Mesodermal cell (in vitro differentiated cells): Measurements from ENCODE around the gene NNMT.

Experiments
- H3K27ac ChIP-seq: 2 replicates; pipeline ENCODE4 v1.7.0; 2013; ENCODE audit warnings: mild to moderate bottlenecking, low read depth, low read length, moderate library complexity; ENCODE audit not compliant: severe bottlenecking
- H3K36me3 ChIP-seq: 2 replicates; pipeline ENCODE4 v1.7.1; 2013; ENCODE audit warnings: mild to moderate bottlenecking, low read length, moderate library complexity; ENCODE audit not compliant: control insufficient read depth, insufficient read depth
- H3K4me1 ChIP-seq: one replicate; pipeline ENCODE4 v1.7.1; 2013; ENCODE audit warnings: mild to moderate bottlenecking, low read length; ENCODE audit not compliant: insufficient read depth, control insufficient read depth, poor library complexity, severe bottlenecking
- H3K4me3 ChIP-seq: 2 replicates; pipeline ENCODE4 v1.7.0; 2013; ENCODE audit warnings: low read length, control low read depth, mild to moderate bottlenecking; ENCODE audit not compliant: insufficient read depth, poor library complexity, severe bottlenecking; ENCODE audit errors: extremely low read depth
- H3K9me3 ChIP-seq: 2 replicates; pipeline ENCODE4 v1.7.1; 2013; ENCODE audit warnings: mild to moderate bottlenecking, low read length, moderate library complexity; ENCODE audit not compliant: control insufficient read depth
- WGBS, 2 experiments: methylation state at CpG; one replicate each; pipeline ENCODE4 v1.1.5; 2013; ENCODE audit warnings: missing lambda C conversion rate in 2 of 2; ENCODE audit not compliant: insufficient coverage in 2 of 2; 5-methylcytosine and 5-hydroxymethylcytosine counted together

NNMT gene

DNA sequence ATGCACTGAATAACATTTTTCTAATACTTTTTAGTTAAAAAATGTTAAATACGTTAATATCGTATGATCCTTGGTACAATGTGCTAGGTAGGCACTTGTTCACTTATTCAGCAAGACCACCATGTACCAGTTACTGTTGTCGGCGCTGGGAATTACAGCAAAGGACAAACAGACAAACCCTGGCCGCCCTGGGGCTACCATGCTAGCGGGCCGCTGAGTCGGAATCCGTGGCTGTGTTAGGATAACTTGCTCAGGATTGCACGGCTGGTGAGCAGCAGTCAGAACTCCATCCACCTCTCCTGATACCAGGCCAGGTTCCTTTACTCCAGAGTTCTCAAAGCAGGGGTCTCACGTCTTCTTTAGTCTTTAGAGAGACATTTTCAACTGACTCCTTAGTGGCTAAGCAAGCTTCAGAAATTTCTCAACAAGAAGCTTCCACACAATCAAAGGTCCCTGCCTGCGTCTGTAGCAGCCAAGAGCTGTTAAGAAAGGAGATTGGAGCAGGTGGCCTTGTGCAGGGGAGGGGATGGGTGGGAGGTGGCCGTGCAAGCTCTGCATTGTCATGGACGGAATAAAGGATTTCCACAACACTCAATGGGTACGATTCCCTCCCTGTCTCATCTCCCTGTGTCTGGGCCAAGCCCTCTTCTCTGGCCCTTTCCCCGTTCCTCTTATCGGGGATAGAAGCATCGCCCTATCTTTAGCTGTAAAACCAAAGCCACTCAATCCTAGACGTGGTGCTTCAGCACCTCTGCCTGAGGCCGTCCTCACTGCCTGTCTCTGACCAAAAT, 39.8 kb upstream of the NNMT start:
- no peak overlapping the region for H3K27ac ChIP-seq
- no peaks in the 10 kb centered on the region for H3K9me3 ChIP-seq
- H3K4me1 ChIP-seq: peaks cover 11% of the 10 kb centered on the region
- WGBS, 2 experiments: 84 to 86% methylated on average over 16 to 18 of the region's 20 CpGs
- H3K4me3 ChIP-seq: no peak overlapping the region
- H3K36me3 ChIP-seq: no peaks in the 10 kb centered on the region

DNA sequence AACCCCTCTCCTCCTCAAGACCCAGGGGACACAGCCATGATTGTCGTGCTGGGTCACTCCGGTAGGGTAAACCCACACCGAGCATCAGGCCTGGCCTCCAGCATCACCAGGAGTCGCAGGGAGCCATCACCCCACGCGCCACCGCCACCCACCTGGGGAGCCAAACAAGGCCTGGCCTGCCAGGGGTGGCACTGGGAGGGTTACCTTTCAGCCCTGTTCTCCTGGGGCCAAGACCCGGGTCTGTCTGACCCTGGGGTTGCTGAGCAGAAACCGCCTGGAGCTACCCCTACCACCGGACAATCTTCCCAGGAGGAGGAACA, 39.3 kb upstream of the NNMT start:
- 91 to 93% methylated on average over 10 of the region's 10 CpGs for WGBS, 2 experiments
- peaks cover 11% of the 10 kb centered on the region for H3K4me1 ChIP-seq
- H3K4me3 ChIP-seq: no peak overlapping the region
- no peaks in the 10 kb centered on the region for H3K36me3 ChIP-seq
- no peaks in the 10 kb centered on the region for H3K9me3 ChIP-seq
- H3K27ac ChIP-seq: no peak overlapping the region

DNA sequence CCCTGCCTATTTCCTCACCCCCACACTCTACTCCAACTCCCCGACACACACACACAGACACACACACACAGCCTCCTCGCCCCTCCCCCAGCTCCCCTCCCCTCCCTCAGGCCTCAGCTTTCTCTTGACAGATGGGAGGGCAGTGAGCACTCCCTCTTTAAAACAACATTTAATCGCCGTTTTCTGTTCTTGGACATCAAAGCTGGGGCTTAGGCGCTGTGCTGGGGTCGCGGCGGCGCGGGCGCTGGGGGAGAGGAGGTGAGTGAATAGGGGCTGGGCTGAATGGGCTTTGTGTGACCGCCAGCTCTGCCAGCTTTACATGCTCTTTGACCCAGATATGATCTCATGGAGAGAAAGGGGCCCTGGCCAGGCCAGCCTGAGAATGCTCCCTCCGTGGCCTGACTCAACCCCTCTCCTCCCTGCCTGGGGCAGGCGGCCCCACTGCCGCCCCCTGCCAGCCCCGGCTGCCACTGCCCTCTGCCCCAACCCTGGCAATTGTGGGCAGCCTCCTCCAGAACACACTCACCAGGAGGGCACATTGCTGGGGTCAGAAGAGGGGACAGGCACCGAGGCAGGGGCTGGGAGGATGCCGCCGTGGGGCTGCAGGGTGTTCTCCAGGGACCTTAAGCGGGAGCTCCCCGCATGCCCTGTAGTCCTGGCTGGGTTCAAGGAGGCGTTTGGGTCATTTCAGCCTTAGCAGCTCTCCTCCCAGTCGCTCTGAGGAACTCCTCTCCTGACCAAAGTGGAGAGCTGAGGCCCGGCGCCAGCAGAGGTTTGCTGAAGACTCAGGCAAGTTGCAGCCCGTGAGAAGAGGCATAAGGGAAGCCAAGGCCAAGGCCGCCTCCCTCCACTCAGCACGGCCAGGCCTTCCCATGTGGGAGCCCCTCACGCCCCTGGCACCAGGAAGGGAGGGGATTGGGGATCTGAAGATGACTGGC, 38.3 kb upstream of the NNMT start:
- peak overlapping the region; percentile 54 for H3K27ac ChIP-seq
- no peaks in the 10 kb centered on the region for H3K36me3 ChIP-seq
- H3K4me1 ChIP-seq: peaks cover 11% of the 10 kb centered on the region
- WGBS, 2 experiments: 55 to 67% methylated on average over 20 to 26 of the region's 29 CpGs
- no peak overlapping the region for H3K4me3 ChIP-seq
- H3K9me3 ChIP-seq: no peaks in the 10 kb centered on the region

DNA sequence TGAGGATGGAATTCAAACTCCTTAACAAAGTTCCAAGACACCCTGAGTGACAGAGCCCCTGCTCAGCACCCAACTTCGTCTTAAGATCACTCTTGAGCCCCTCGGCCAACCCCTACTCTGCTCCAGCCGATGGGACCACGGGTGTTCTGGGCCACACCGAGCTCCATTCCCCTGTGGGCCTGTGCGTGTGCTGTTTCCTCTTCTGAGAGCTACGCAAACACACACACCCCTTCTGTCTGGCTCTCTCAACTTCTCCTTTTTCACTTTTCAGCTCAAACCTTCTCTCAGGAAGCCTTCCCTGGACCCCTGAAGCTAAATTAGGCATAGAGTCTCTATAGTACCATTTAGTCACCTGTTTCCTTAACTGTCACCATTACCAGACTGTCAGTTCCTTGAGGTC, 37.5 kb upstream of the NNMT start:
- no peak overlapping the region for H3K27ac ChIP-seq
- no peak overlapping the region for H3K4me3 ChIP-seq
- peaks cover 11% of the 10 kb centered on the region for H3K4me1 ChIP-seq
- WGBS, 2 experiments: 86 to 92% methylated on average over 7 of the region's 7 CpGs
- H3K9me3 ChIP-seq: no peaks in the 10 kb centered on the region
- no peaks in the 10 kb centered on the region for H3K36me3 ChIP-seq

DNA sequence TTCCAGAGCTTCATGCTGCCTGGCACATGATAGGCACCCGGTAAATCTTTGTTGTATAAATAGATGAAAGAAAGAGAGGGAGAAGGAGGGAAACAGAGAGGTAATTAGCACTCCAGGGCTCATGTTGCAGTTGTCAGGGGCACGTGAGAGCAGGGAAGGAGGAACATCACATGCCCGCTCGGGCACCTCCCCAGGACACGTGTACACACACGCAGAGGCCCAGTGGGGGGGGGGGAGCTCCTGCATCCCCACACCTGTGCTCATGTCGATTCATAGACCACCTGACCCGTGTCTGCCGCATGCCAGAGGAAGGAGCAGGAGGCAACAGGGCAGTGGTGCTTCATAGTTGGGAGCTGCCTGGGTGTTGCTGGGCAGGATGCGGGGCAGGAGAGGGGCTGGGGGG, 37.1 kb upstream of the NNMT start:
- H3K9me3 ChIP-seq: no peaks in the 10 kb centered on the region
- H3K36me3 ChIP-seq: no peaks in the 10 kb centered on the region
- H3K27ac ChIP-seq: no peak overlapping the region
- 82 to 87% methylated on average over 7 to 9 of the region's 10 CpGs for WGBS, 2 experiments
- H3K4me3 ChIP-seq: no peak overlapping the region
- H3K4me1 ChIP-seq: peaks cover 11% of the 10 kb centered on the region

DNA sequence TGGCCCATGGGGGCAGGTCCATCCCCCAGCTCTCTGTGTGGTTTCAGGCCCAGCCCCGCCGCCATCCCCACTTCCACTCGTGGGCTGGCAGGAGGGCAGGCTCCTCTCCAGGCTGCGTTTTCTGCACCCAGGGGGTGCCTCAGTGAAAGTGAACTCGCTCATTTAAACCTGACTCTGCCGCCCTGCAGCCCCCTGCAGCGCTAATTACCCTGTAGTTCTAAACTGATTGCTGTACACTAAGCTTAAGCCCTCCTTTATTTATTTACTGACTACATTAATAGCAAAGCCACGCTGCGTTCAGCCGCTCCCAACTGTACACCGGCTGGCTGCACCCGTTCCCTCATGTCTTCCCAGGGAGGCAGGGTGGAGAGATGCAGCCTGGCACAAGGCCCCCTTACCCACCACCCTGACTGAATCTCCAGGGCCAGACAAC, 36.6 kb upstream of the NNMT start:
- H3K9me3 ChIP-seq: no peaks in the 10 kb centered on the region
- no peak overlapping the region for H3K4me3 ChIP-seq
- no peaks in the 10 kb centered on the region for H3K36me3 ChIP-seq
- peaks cover 11% of the 10 kb centered on the region for H3K4me1 ChIP-seq
- WGBS, 2 experiments: 86 to 87% methylated on average over 12 of the region's 12 CpGs
- H3K27ac ChIP-seq: no peak overlapping the region

DNA sequence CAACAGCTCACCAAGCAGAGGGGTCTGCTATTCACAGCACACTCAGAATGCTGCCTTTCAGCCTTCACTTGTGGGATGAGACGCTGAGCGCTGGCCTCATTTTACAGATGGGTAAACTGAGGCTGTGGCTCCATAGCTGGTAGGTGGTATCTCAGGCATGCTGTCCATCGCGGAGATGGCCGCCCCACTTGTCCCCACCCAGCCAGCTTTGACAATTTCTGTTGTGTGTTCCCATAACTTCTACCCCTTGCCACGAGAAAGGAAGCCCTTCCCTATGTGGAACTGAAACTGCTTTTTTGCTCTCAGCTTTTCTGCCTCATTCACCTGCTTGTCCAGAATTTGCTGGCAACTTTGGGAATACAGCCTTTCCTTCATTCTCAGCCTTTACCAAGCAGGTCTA, 36.1 kb upstream of the NNMT start:
- no peak overlapping the region for H3K4me3 ChIP-seq
- WGBS, 2 experiments: 90 to 93% methylated on average over 3 to 6 of the region's 6 CpGs
- H3K36me3 ChIP-seq: no peaks in the 10 kb centered on the region
- H3K27ac ChIP-seq: no peak overlapping the region
- H3K4me1 ChIP-seq: peaks cover 11% of the 10 kb centered on the region
- no peaks in the 10 kb centered on the region for H3K9me3 ChIP-seq

DNA sequence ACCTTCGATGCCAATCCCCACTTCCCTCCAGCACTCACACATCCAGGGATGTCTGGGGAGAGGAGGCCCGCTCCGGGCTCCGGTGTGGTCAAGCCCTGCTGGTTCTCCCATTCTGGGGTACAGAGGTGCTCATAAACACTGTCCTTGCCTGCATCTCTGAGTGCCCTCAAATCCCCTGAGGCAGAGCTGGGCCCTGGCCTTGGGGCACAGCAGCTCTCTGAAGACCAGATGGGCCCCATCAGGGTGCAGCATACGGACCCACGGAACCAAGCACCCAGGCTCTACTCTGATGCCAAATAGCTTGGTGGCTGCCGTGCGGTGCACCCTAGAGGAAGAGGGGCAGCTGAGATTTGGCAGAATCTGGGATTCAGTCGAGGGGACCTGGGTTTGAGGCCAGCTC, 35.7 kb upstream of the NNMT start:
- Histone ChIP-seq H3K4me1 (peaks cover 11% of the 10 kb centered on the region), H3K27ac (no peak overlapping the region), H3K36me3 (no peaks in the 10 kb centered on the region), H3K4me3 (no peak overlapping the region), H3K9me3 (no peaks in the 10 kb centered on the region)
- WGBS, 2 experiments: 70 to 86% methylated on average over 4 to 8 of the region's 9 CpGs

DNA sequence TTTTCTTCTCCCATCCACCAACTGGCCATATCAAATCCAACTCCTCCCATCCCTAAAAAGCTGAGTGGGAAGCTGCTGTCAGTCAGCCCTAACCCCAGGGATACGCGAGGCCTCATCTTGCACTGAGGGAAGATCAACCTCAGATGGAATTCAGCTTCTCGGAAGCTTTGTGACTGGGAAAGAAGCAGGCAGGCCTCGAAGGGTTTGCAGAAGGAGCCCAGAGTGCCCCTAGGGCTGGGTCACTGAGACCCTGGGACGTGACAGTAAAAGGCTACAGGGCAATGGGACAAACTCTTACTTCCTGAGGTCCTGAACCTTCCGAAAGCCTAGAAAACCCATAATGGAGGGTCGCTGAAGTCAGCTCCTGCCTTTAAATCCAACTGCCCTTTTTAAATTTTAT, 34.4 kb upstream of the NNMT start:
- 90 to 91% methylated on average over 5 to 7 of the region's 7 CpGs for WGBS, 2 experiments
- Histone ChIP-seq H3K4me1 (peaks cover 11% of the 10 kb centered on the region), H3K4me3 (no peak overlapping the region), H3K9me3 (no peaks in the 10 kb centered on the region), H3K36me3 (no peaks in the 10 kb centered on the region), H3K27ac (no peak overlapping the region)

DNA sequence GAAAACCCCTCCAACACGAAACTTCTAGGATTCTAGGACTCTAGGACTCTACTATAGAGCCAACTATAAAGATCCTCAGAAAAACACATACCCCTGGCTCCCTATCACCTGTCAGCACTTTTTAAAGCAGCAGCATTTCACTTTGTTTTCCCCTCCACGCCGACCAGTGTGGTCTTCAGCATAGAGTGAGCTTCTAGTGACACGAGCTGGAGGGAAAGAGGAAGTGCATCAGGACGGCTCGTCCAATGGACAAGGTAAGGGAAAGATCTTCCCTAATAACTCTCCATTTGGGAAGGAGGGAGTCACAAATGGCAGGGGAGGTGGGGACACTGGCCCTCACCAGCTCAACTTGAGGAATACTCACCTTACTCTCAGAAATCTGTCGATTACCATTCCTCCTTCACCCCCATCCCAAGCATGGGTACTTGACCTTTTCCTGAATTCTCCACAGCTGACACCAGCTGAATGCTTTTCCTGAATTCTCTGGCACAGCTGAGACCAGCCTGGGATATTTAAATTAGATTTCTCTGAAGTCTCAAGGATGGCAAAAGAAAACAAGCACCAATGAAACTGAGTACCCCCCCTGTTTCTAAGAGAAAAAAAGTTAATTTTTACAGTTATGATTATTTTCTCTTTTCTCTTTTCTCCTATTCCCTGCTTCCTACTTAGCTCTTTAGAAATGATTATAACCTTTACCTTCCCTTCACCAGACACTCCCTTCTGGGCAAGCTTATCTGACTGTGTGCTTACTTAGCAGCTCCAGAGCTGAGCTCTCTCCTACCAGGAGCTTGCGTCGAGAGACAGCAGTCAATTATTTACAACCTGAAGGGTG, 33.3 kb upstream of the NNMT start:
- Histone ChIP-seq H3K27ac (no peak overlapping the region), H3K36me3 (no peaks in the 10 kb centered on the region), H3K9me3 (no peaks in the 10 kb centered on the region), H3K4me3 (no peak overlapping the region), H3K4me1 (peaks cover 5% of the 10 kb centered on the region)
- WGBS, 2 experiments: 61 to 74% methylated on average over 3 to 4 of the region's 9 CpGs
